ENCODE measurements around the gene C1QTNF5. TPM values are rescaled to one million over a fixed set of nuclear protein-coding genes. Genes with fewer than 3 reads are reported as not detected.

The C1QTNF5 gene
- total and polyA plus RNA-seq, 2 of the 8 experiments (the other 6 are each of a cell fraction or from before 2014, with no cell fraction given): 2.2 to 2.7 TPM

GRCh38 chr11:119381181-119381988 is 40.7 kb upstream of the C1QTNF5 start, which contains the start of gene USP2 (continued):
- TF ChIP-seq EGR1 (IDR thresholded peaks at IDR 0.05; ENCODE audit: borderline replicate concordance, low read depth, low read length): no peak

Data from H1 (cell line).